Peyer's patch (tissue), 4 donors: ENCODE results near the gene AUTS2. TPM values are rescaled to one million over a fixed set of nuclear protein-coding genes. Genes with fewer than 3 reads are reported as not detected.

Source experiments
- DNase-seq, 3 donors: peaks; one replicate each; pipeline ENCODE4 v3.0.0-alpha.2; 2017 to 2019
- H3K27ac ChIP-seq, 4 donors: fragments of 200-600 bp; sonication (generic); one replicate each; pipeline ENCODE4 v1.5.1; 2016 to 2019
- H3K27me3 ChIP-seq, 2 donors: fragments of 200-600 bp; sonication (generic); one replicate each; pipeline ENCODE4 v1.5.1; 2019
- H3K36me3 ChIP-seq, 3 donors: fragments of 200-600 bp; sonication (generic); one replicate each; pipeline ENCODE4 v1.5.1; 2016 to 2019
- H3K4me1 ChIP-seq, 4 donors: fragments of 200-600 bp; sonication (generic); one replicate each; pipeline ENCODE4 v1.5.1; 2016 to 2019
- H3K4me3 ChIP-seq, 4 donors: fragments of 200-600 bp; sonication (generic); 1 replicate in 3 of 4; 2 replicates in 1 of 4; pipeline ENCODE4 v1.5.1; 2016 to 2019; ENCODE audit warnings: mild to moderate bottlenecking in 1 of 4
- H3K9me3 ChIP-seq, 4 donors: fragments of 200-600 bp; sonication (generic); one replicate each; pipeline ENCODE4 v1.5.1; 2016 to 2019; ENCODE audit warnings: mild to moderate bottlenecking in 1 of 4
- CTCF ChIP-seq, 6 experiments: fragments of 450-650 bp in 4 of 6; fragments of 200-600 bp in 2 of 6; sonication (generic) in 1 of 6; IDR thresholded peaks; one replicate each; pipeline ENCODE4 v1.5.1; 2017 to 2019; ENCODE audit warnings: antibody characterized with exemption in 6 of 6, mild to moderate bottlenecking in 3 of 6, moderate library complexity in 1 of 6
- POLR2A ChIP-seq, 2 donors: fragments of 450-650 bp; IDR thresholded peaks; one replicate each; pipeline ENCODE4 v1.5.1; 2017; ENCODE audit warnings: antibody characterized with exemption in 2 of 2, mild to moderate bottlenecking in 2 of 2, moderate library complexity in 2 of 2
- total RNA-seq, 4 donors: library from RNA; depleted of rRNA; stranded (reverse); fragments of >200 nt; gene quantifications; one replicate each; pipeline ENCODE4 v1.1.0, GENCODE V29; 2016

Gene AUTS2
- total RNA-seq, 4 donors from 2014 or later = 55.9 to 90.0 (median 72.6) TPM

GRCh38 chr7:70243443-70243842, 645.2 kb downstream of the AUTS2 start:
- no peaks in the 10 kb centered on the region for H3K9me3 ChIP-seq
- no peaks in the 10 kb centered on the region for H3K4me1 ChIP-seq
- no peak overlapping the region for H3K4me3 ChIP-seq
- H3K36me3 ChIP-seq = no peaks in the 10 kb centered on the region
- no peak for TF ChIP-seq CTCF (IDR thresholded peaks at IDR 0.05)
- TF ChIP-seq POLR2A (IDR thresholded peaks at IDR 0.05) = no peak
- H3K27ac ChIP-seq = no peak overlapping the region
- H3K27me3 ChIP-seq = no peaks in the 10 kb centered on the region
- no peak for DNase-seq

DNA sequence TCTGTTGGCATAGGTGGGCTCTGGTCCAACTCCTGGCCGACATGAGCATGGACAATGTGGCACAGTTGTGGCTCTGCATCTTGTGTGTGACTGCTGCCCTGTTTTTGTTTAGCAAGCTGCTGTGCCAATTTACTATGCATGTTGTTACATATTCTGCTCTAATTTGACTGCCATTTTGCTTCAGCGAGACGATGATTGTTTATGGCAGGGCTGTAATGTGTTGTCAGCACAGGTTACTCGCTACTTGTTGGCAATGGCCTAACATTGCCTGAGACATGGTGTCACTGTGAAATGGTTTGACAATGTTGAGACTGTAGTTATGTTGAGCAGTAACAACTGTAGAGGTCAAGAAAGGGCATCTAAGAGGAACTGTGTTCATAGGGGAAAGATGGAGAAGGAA, 659.6 kb downstream of the AUTS2 start:
- no peak for TF ChIP-seq CTCF (IDR thresholded peaks at IDR 0.05)
- TF ChIP-seq POLR2A (IDR thresholded peaks at IDR 0.05) = no peak
- no peaks in the 10 kb centered on the region for H3K27me3 ChIP-seq
- H3K4me1 ChIP-seq = no peaks in the 10 kb centered on the region
- H3K36me3 ChIP-seq = no peaks in the 10 kb centered on the region
- no peak overlapping the region for H3K4me3 ChIP-seq
- no peak for DNase-seq
- no peak overlapping the region for H3K27ac ChIP-seq
- H3K9me3 ChIP-seq = no peaks in the 10 kb centered on the region

- Histone ChIP-seq H3K36me3 (no peaks in the 10 kb centered on the region), H3K9me3 (no peaks in the 10 kb centered on the region), H3K4me1 (no peaks in the 10 kb centered on the region), H3K27ac (no peak overlapping the region), H3K27me3 (no peaks in the 10 kb centered on the region), H3K4me3 (no peak overlapping the region)
- TF ChIP-seq POLR2A (IDR thresholded peaks at IDR 0.05) = no peak
- TF ChIP-seq CTCF (IDR thresholded peaks at IDR 0.05) = no peak
- no peak for DNase-seq
These were observed 661.2 kb downstream of the AUTS2 start for GRCh38 chr7:70259502-70259901.

DNA sequence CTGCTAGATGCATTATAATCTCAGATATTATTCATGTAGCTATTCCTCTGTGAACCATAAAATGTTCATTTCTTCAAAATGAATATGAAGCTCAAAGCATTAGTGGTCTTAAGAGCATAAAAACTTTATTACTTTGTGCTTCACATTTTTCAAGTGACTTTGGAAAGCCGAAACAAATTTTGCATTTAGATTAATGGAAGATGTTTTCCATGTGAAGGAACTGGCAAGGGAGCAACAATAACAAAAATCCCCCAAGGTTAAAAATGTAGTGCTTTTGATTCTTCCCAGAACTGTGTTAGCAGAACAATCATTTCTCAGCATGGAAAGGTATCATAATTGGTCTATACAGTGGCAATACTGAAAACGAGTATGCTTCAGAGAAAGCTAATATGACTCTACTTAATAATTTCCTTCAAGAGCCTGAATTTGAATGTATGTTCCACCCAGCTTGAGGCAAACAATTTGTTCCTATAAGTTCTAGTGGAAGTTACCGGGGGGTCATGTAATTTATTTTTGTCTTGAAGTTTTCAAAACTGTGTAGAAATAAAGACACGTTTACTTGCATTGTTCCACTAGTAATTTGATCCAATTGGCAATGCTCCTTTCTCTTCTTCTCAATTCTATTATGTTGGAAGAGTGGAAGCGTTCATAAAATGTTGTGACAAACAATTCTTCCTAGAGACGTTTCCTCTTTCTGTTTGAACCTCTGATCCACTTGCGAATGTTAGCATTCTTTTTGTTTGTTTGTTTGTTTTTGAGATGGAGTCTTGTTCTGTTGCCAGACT, 665.4 kb downstream of the AUTS2 start:
- no peaks in the 10 kb centered on the region for H3K4me1 ChIP-seq
- no peak overlapping the region for H3K4me3 ChIP-seq
- H3K27me3 ChIP-seq = no peaks in the 10 kb centered on the region
- H3K36me3 ChIP-seq = no peaks in the 10 kb centered on the region
- TF ChIP-seq POLR2A (IDR thresholded peaks at IDR 0.05) (no peak), CTCF (IDR thresholded peaks at IDR 0.05) (no peak)
- DNase-seq = no peak
- H3K27ac ChIP-seq = no peak overlapping the region
- no peaks in the 10 kb centered on the region for H3K9me3 ChIP-seq

- TF ChIP-seq POLR2A (IDR thresholded peaks at IDR 0.05) = no peak
- no peak overlapping the region for H3K27ac ChIP-seq
These were observed 667.9 kb downstream of the AUTS2 start for GRCh38 chr7:70266186-70266585.

GRCh38 chr7:70267381-70268120, 669.3 kb downstream of the AUTS2 start:
- H3K36me3 ChIP-seq = no peaks in the 10 kb centered on the region
- TF ChIP-seq POLR2A (IDR thresholded peaks at IDR 0.05) (no peak), CTCF (IDR thresholded peaks at IDR 0.05) (no peak)
- H3K27me3 ChIP-seq = no peaks in the 10 kb centered on the region
- no peaks in the 10 kb centered on the region for H3K9me3 ChIP-seq
- H3K4me1 ChIP-seq = no peaks in the 10 kb centered on the region
- DNase-seq = no peak
- no peak overlapping the region for H3K27ac ChIP-seq
- no peak overlapping the region for H3K4me3 ChIP-seq

More at GRCh38 chr7:70266186-70266585, 667.9 kb downstream of the AUTS2 start:
- Histone ChIP-seq H3K27me3 (no peaks in the 10 kb centered on the region), H3K4me1 (no peaks in the 10 kb centered on the region), H3K4me3 (no peak overlapping the region), H3K36me3 (no peaks in the 10 kb centered on the region), H3K9me3 (no peaks in the 10 kb centered on the region)
- no peak for DNase-seq
